Kidney epithelial cell (primary cell): ENCODE data around the gene FMN2. TPM values are rescaled to one million over a fixed set of nuclear protein-coding genes. Genes with fewer than 3 reads are reported as not detected.

Source experiments
- DNase-seq: peaks from one replicate; pipeline ENCODE4 v3.0.0-alpha.2; 2010; ENCODE audit warnings: low read depth
- H3K27me3 ChIP-seq: 2 replicates; pipeline ENCODE4 v1.6.0; 2011; ENCODE audit warnings: low read length; ENCODE audit not compliant: control insufficient read depth, insufficient read depth
- H3K36me3 ChIP-seq: 2 replicates; pipeline ENCODE4 v1.5.1; 2011; ENCODE audit warnings: low read length; ENCODE audit not compliant: control insufficient read depth, insufficient read depth
- H3K4me3 ChIP-seq: 2 replicates; pipeline ENCODE4 v1.5.1; 2011; ENCODE audit warnings: low read depth, mild to moderate bottlenecking, control low read depth, low read length
- total RNA-seq: library from RNA; depleted of rRNA; stranded (reverse); fragments of >200 nt; gene quantifications from 2 replicates; pipeline ENCODE4 v1.2.3, GENCODE V29; 2015
- TF ChIP-seq, protein P1 (sequence below): IDR thresholded peaks from 2 replicates; pipeline ENCODE4 v1.5.1; 2011; ENCODE audit warnings: mild to moderate bottlenecking, moderate library complexity, low read length, control low read depth, inconsistent platforms; ENCODE audit not compliant: insufficient read depth, poor library complexity, severe bottlenecking

The FMN2 gene
- total RNA-seq, 1 donor from 2014 or later, result 0.33 TPM

DNA sequence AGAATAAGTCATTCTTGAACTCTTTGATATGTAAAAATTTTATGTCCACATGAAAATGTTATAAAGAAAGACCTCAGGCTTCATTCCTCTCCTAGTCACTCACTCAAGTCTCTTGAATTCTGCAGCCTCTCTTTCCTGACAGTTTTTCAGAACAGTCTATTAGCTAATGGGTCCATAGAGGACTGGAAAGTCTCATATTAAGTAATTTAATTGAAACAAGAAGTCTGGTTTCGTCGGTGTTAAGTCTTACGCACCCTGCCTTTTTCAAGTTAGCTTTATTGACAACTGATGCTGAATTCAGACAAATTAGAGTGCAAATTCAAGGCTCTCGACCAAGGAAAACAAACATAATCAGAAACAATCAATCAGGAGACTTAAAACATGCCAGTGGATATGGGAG, 414.5 kb downstream of the FMN2 start:
- Histone ChIP-seq H3K36me3 (no peaks in the 10 kb centered on the region), H3K27me3 (no peaks in the 10 kb centered on the region), H3K4me3 (no peak overlapping the region)
- no peak for DNase-seq
- TF ChIP-seq, protein P1, sequence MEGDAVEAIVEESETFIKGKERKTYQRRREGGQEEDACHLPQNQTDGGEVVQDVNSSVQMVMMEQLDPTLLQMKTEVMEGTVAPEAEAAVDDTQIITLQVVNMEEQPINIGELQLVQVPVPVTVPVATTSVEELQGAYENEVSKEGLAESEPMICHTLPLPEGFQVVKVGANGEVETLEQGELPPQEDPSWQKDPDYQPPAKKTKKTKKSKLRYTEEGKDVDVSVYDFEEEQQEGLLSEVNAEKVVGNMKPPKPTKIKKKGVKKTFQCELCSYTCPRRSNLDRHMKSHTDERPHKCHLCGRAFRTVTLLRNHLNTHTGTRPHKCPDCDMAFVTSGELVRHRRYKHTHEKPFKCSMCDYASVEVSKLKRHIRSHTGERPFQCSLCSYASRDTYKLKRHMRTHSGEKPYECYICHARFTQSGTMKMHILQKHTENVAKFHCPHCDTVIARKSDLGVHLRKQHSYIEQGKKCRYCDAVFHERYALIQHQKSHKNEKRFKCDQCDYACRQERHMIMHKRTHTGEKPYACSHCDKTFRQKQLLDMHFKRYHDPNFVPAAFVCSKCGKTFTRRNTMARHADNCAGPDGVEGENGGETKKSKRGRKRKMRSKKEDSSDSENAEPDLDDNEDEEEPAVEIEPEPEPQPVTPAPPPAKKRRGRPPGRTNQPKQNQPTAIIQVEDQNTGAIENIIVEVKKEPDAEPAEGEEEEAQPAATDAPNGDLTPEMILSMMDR, result no peak

DNA sequence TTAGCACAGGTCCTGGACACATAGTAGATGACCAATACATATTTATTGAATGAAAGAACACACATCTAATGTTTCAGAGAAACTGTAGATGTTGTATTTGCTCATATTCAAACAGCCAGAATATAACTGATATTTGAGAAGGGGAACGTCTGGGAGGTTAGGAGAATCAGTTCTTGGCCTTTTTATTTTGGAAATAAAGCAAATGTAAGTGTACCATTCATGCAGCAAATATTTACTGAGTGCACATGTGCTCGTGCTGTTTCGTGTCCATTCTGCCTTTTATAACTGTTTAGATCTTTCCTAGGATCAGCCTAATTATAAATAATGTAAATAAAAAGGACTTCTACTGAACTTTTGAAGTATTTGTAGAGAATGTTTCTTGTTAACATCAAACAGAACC, 416.5 kb downstream of the FMN2 start:
- H3K4me3 ChIP-seq, result no peak overlapping the region
- TF ChIP-seq, protein P1, result no peak
- no peak for DNase-seq
- H3K27me3 ChIP-seq, result no peaks in the 10 kb centered on the region
- no peaks in the 10 kb centered on the region for H3K36me3 ChIP-seq

DNA sequence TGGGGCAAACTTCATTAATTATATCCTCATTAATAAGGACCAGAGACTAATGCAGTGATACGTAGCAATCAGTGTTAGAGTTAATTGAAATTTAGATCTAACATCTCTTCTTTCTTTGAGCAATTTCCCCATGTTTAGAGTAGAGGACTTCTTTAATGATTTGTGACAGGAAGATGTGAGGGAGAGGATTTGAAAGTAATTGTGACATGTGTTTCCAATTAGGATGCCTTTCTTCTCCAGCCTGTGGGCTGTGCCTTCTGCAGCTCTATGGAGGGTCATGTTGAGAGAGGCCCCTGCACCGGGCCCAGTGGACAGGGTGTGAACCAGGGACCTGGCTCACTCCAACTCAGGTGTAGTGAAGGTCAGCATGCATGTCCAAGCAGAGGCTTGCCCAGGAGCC, 417.3 kb downstream of the FMN2 start:
- no peak overlapping the region for H3K4me3 ChIP-seq
- DNase-seq, result no peak
- no peaks in the 10 kb centered on the region for H3K36me3 ChIP-seq
- H3K27me3 ChIP-seq, result no peaks in the 10 kb centered on the region
- TF ChIP-seq, protein P1, result no peak

DNA sequence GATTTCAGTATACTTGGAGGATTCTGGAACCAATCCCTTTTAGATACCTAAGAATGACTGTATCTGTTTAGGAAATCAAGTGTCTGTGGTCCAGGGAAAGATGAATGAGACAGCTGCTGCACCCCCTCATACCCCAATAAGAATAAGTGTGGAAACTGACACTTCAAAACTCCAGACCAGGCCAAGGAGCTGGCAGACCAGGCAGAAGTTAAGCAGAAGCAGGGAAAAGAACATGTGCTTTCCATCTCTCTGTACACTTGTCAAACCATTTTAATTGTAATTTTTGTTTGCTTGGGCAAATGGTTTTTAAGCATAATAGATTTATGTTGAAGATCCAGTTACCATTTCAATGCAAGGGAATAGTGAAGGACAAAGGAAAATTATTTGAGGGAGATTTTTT, 420.1 kb downstream of the FMN2 start:
- Histone ChIP-seq H3K36me3 (no peaks in the 10 kb centered on the region), H3K4me3 (no peak overlapping the region), H3K27me3 (no peaks in the 10 kb centered on the region)
- no peak for DNase-seq
- TF ChIP-seq, protein P1, result no peak

DNA sequence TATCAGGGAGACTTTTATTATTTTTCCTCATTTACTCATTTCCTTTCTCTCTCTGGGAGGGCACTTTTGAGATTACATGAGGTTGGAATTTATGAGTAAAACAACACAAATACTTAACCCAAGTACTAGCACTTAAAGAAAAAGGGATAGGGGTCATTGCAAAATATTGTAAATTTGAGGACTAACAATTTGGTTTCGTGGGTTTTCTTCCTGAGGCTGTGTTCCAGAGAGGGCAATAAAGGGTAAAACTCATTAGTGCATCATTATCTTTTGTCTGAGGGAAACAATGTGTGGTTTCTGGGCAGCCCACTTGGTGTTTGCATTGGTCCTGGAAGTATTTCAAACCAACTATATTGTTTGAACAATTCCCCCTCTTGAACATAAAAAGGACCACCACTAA, 423.8 kb downstream of the FMN2 start:
- Histone ChIP-seq H3K27me3 (no peaks in the 10 kb centered on the region), H3K4me3 (no peak overlapping the region), H3K36me3 (no peaks in the 10 kb centered on the region)
- DNase-seq, result no peak
- TF ChIP-seq, protein P1, result no peak

DNA sequence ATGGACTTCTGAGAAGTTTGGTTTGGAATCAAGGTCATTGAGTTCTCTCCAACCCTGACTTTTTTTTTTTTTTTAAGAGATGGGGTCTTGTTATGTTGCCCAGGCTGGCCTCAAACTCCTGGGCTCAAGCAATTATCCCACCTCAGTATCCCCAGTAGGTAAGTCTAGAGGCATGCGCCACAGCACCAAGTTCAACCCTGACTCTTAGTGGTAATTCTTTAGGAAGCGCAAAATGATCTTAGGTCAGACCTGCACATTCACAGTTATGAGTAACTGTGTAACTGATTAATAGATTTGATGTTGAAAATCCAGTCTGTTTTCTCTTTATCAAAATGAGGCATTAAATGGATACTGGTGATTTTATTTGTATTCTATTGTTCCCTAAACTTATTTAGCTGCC, 424.4 kb downstream of the FMN2 start:
- Histone ChIP-seq H3K36me3 (no peaks in the 10 kb centered on the region), H3K4me3 (no peak overlapping the region), H3K27me3 (no peaks in the 10 kb centered on the region)
- TF ChIP-seq, protein P1, result no peak
- DNase-seq, result no peak
